Stomach (tissue), 4 donors: Measurements from ENCODE around the gene EPB41L1.

Source experiments
- CTCF ChIP-seq, 7 experiments: fragments of 450-650 bp in 4 of 7; fragments of 200-600 bp in 3 of 7; sonication (generic) in 3 of 7; IDR thresholded peaks; one replicate each; pipeline ENCODE4 v1.5.1; 2016 to 2019; ENCODE audit warnings: antibody characterized with exemption in 7 of 7, control low read depth in 2 of 7, mild to moderate bottlenecking in 1 of 7
- POLR2A ChIP-seq, 4 donors: fragments of 450-650 bp; IDR thresholded peaks; one replicate each; pipeline ENCODE4 v1.6.1; 2016; ENCODE audit warnings: antibody characterized with exemption in 4 of 4, control low read depth in 2 of 4, mild to moderate bottlenecking in 1 of 4, moderate library complexity in 1 of 4

GRCh38 chr20:36147690-36148089 lies 6.8 kb upstream of the EPB41L1 start:
- no peak for TF ChIP-seq POLR2A (IDR thresholded peaks at IDR 0.05)
- TF ChIP-seq CTCF (IDR thresholded peaks at IDR 0.05) = no peak
